ENCODE results near the gene TEX38.

DNA sequence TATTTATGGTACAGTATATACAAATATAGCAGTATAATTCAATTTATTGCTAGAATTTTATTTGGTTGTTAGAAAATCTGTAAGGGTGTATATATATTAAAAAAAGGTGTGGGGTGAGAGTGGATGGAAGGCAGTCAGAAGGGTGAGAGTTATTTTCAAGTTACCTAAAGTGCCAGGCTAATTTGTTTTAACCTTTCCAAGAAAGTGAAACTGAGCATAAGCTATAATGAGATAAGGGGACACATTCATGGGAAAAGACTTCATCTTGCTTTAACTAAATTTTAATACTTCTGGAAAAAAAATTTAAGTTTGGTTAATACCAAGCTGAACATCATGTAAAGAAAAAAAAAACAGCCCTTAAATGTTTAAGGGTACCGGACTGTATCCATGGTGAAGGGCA is 4.9 kb downstream of the TEX38 start:
- TF ChIP-seq, protein P1, sequence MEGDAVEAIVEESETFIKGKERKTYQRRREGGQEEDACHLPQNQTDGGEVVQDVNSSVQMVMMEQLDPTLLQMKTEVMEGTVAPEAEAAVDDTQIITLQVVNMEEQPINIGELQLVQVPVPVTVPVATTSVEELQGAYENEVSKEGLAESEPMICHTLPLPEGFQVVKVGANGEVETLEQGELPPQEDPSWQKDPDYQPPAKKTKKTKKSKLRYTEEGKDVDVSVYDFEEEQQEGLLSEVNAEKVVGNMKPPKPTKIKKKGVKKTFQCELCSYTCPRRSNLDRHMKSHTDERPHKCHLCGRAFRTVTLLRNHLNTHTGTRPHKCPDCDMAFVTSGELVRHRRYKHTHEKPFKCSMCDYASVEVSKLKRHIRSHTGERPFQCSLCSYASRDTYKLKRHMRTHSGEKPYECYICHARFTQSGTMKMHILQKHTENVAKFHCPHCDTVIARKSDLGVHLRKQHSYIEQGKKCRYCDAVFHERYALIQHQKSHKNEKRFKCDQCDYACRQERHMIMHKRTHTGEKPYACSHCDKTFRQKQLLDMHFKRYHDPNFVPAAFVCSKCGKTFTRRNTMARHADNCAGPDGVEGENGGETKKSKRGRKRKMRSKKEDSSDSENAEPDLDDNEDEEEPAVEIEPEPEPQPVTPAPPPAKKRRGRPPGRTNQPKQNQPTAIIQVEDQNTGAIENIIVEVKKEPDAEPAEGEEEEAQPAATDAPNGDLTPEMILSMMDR (IDR thresholded peaks at IDR 0.05): no peak
- no peak for TF ChIP-seq ZFX (IDR thresholded peaks at IDR 0.05; ENCODE audit: borderline replicate concordance)

Data from 22Rv1 (cell line).